Heart right ventricle (tissue), 16 donors: Measurements from ENCODE around the gene KRTAP19-7. TPM values are rescaled to one million over a fixed set of nuclear protein-coding genes. Genes with fewer than 3 reads are reported as not detected.

Source experiments
- ATAC-seq, 8 donors: fragments of 200-7000 bp; cut with Tn5 transposase; one replicate each; pipeline ENCODE4 v1.9.1; 2020; ENCODE audit warnings: mild to moderate bottlenecking in 8 of 8, moderate library complexity in 8 of 8, moderate number of reproducible peaks in 1 of 8
- DNase-seq, 2 donors: peaks; one replicate each; pipeline ENCODE4 v3.0.0-alpha.2; 2020
- H3K27ac ChIP-seq, 10 donors: fragments of 200-600 bp; sonication (generic) in 2 of 10; one replicate each; pipeline versions ENCODE4 v1.5.0 to v1.8.0; 2020 to 2022; ENCODE audit warnings: mild to moderate bottlenecking in 3 of 10
- H3K27me3 ChIP-seq, 7 donors: fragments of 200-600 bp; one replicate each; pipeline ENCODE4 v1.8.0; 2021 to 2022; ENCODE audit warnings: mild to moderate bottlenecking in 2 of 7
- H3K36me3 ChIP-seq, 9 donors: fragments of 200-600 bp; sonication (generic) in 1 of 9; one replicate each; pipeline versions ENCODE4 v1.5.0 to v1.8.0; 2020 to 2022; ENCODE audit warnings: mild to moderate bottlenecking in 2 of 9
- H3K4me1 ChIP-seq, 9 donors: fragments of 200-600 bp; sonication (generic) in 1 of 9; one replicate each; pipeline versions ENCODE4 v1.5.0 to v1.8.0; 2020 to 2022; ENCODE audit warnings: mild to moderate bottlenecking in 4 of 9
- H3K4me3 ChIP-seq, 10 donors: fragments of 200-600 bp; sonication (generic) in 2 of 10; one replicate each; pipeline versions ENCODE4 v1.5.0 to v1.8.0; 2020 to 2022; ENCODE audit warnings: mild to moderate bottlenecking in 7 of 10, moderate library complexity in 2 of 10
- H3K9me3 ChIP-seq, 11 donors: fragments of 200-600 bp in 10 of 11; sonication (generic) in 2 of 11; one replicate each; pipeline versions ENCODE4 v1.5.0 to v1.8.0; 2013 to 2022; ENCODE audit warnings: mild to moderate bottlenecking in 2 of 11, control low read depth in 1 of 11, moderate library complexity in 1 of 11
- CTCF ChIP-seq, 9 donors: fragments of 200-600 bp; sonication (generic) in 2 of 9; IDR thresholded peaks; one replicate each; pipeline versions ENCODE4 v1.5.0 to v1.8.0; 2021 to 2022; ENCODE audit warnings: antibody characterized with exemption in 9 of 9, mild to moderate bottlenecking in 5 of 9, moderate library complexity in 1 of 9
- WGBS, 2 donors: extraction: QIAGEN DNeasy Blood & Tissue Kit; methylation state at CpG; one replicate each; pipeline ENCODE4 v1.1.7; 2013; ENCODE audit warnings: inconsistent platforms in 1 of 2; 5-methylcytosine and 5-hydroxymethylcytosine counted together
- intact Hi-C, 10 donors: fragments of 100-400 bp; cut with DNase I; formaldehyde crosslinking; loops; one replicate each; pipeline versions ENCODE4 v1.11.1 to v1.14.2; 2022
- polyA plus RNA-seq, 2 donors: library from polyadenylated mRNA; stranded (reverse); fragments of 200-250 nt; gene quantifications; one replicate each; pipeline ENCODE4 v1.2.3, GENCODE V29; 2013
- total RNA-seq, 10 donors: library from RNA; stranded (reverse); fragmentation: NEBNext Ultra II Directional in 3 of 10; extraction: Animal tissue kit (Norgen Biotek cat#: 25700) in 3 of 10; gene quantifications; one replicate each; pipeline versions ENCODE4 v1.2.1 to v1.2.4, GENCODE V29; 2021 to 2023
- donor health status: Arrhythmogenic right ventricular cardiomyopathy.
- donor health status: ischemic (EF 13 %, LVEDD 7.1; RV severe dilation, severe dysfunction).
- donor health status: healthy with polysubstance abuse.
- donor health status: DM: no; HTN: yes; CAD: no.
- donor health status: DM: no; HTN: no; CAD: no.
- donor health status: ischemic (EF 25% LVEDD 6.9; RV normal size, moderate dysfunction).
- donor health status: ischemic (EF 25% LVEDD 5.7; RV mildly dilated, moderate dysfunction).
- donor health status: healthy.
- donor health status: DM: yes; HTN: yes; CAD: no.
- donor health status: Ischemic cardiomyopathy.
- donor health status: ischemic (EF 35%, LVEDD 5.7; RV mildly dilated, moderate dysfunction).
- donor health status: nonischemic (EF 11% LVEDD 7.7; RV severe dilation, severe dysfunction).
- donor health status: DM: yes; HTN: yes; CAD: no.
- donor health status: PGD.
- donor health status: ischemic (EF 29% LVEDD 5.4; RV normal size, mild dysfunction).
- donor health status: nonischemic (EF 23%, LVEDD 6.1; RV moderate dilation, normal function).

The KRTAP19-7 gene
- total and polyA plus RNA-seq, 12 donors, result not detected

- Histone ChIP-seq H3K4me1 (no peaks in the 10 kb centered on the region), H3K27me3 (no peaks in the 10 kb centered on the region), H3K27ac (no peak overlapping the region), H3K4me3 (no peak overlapping the region), H3K9me3 (no peaks in the 10 kb centered on the region), H3K36me3 (no peaks in the 10 kb centered on the region)
- DNase-seq (no peak), ATAC-seq (no peak)
- intact Hi-C loops, result no loop called here
- 28 to 33% methylated on average over 1 of the region's 1 CpG for WGBS, 2 donors
- no peak for TF ChIP-seq CTCF (IDR thresholded peaks at IDR 0.05)
These were observed 18.2 kb upstream of the KRTAP19-7 start for GRCh38 chr21:30579346-30579745.

- Histone ChIP-seq H3K27me3 (no peaks in the 10 kb centered on the region), H3K27ac (no peak overlapping the region), H3K4me1 (no peaks in the 10 kb centered on the region), H3K9me3 (no peaks in the 10 kb centered on the region), H3K36me3 (no peaks in the 10 kb centered on the region), H3K4me3 (no peak overlapping the region)
- DNase-seq (no peak), ATAC-seq (no peak)
- TF ChIP-seq CTCF (IDR thresholded peaks at IDR 0.05), result no peak
- intact Hi-C loops, result no loop called here
These were observed 16.7 kb upstream of the KRTAP19-7 start for GRCh38 chr21:30577766-30578165.

GRCh38 chr21:30567617-30568016 lies 6.5 kb upstream of the KRTAP19-7 start:
- ATAC-seq (peak in 4 of 8 donors; percentile 19 to 88 (median 54)), DNase-seq (no peak)
- Histone ChIP-seq H3K4me3 (no peak overlapping the region), H3K27ac (peak overlapping the region in 3 of 10 donors; percentile 7 to 36 (median 25)), H3K36me3 (no peaks in the 10 kb centered on the region), H3K9me3 (no peaks in the 10 kb centered on the region), H3K4me1 (no peaks in the 10 kb centered on the region), H3K27me3 (no peaks in the 10 kb centered on the region)
- intact Hi-C loops, result loop anchor here in 1 of 10 donors (10.0 kb wide), 1 partner anchor 63 kb away; the partner anchor contains the start of gene KRTAP19-5
- no peak for TF ChIP-seq CTCF (IDR thresholded peaks at IDR 0.05)

GRCh38 chr21:30563630-30564029 lies 2.5 kb upstream of the KRTAP19-7 start:
- 77 to 86% methylated on average over 2 of the region's 2 CpGs for WGBS, 2 donors
- intact Hi-C loops, result loop anchor here in 1 of 10 donors (10.0 kb wide), 1 partner anchor 59 kb away; the partner anchor contains the start of gene KRTAP19-5
- H3K9me3 ChIP-seq, result no peaks in the 10 kb centered on the region
- no peak overlapping the region for H3K4me3 ChIP-seq
- no peak overlapping the region for H3K27ac ChIP-seq
- no peaks in the 10 kb centered on the region for H3K36me3 ChIP-seq
- no peaks in the 10 kb centered on the region for H3K27me3 ChIP-seq
- no peak for ATAC-seq
- DNase-seq, result no peak
- TF ChIP-seq CTCF (IDR thresholded peaks at IDR 0.05), result no peak
- no peaks in the 10 kb centered on the region for H3K4me1 ChIP-seq
